GM13976 (cell line): ENCODE measurements around the gene ENC1.

Experiments used
- DNase-seq: peaks from one replicate; pipeline ENCODE4 v3.0.0; 2012; ENCODE audit warnings: low spot score
- in situ Hi-C: fragments of 300-500 bp; cut with MboI; formaldehyde crosslinking; loops from one replicate; pipeline ENCODE4 v1.12.0; 2022; ENCODE audit warnings: low sequenced_read_pairs, mixed read lengths, inconsistent platforms; ENCODE audit not compliant: unreplicated experiment
- TF ChIP-seq, protein P1 (sequence below): IDR thresholded peaks from 2 replicates; pipeline ENCODE4 v1.5.1; 2012; ENCODE audit warnings: borderline replicate concordance, mild to moderate bottlenecking; ENCODE audit not compliant: insufficient read depth; ENCODE audit errors: extremely low read depth, missing control alignments, control extremely low read depth

Gene ENC1

DNA sequence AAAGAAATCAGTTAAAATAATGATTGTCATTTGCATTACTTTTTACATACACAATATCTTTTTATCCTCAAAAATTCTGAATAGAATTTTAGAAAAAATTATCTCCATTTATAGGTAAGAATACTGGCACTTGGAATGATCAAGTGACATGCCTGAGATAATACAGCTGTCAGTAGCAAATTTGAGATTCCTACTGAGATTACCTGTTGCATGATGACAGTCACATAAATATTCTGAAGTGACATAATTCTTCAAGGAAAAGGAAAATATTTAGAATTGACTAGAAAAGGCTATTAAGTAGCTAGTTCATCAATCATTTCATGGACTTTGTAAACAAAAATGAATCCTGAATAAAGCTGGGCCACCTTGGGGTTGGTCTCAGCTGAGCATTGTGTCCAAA lies 15.2 kb upstream of the ENC1 start:
- DNase-seq: no peak
- in situ Hi-C loops: loop anchor here (25.0 kb wide), 1 partner anchor 1068 kb away; no protein-coding TSS in a partner anchor
- TF ChIP-seq, protein P1, sequence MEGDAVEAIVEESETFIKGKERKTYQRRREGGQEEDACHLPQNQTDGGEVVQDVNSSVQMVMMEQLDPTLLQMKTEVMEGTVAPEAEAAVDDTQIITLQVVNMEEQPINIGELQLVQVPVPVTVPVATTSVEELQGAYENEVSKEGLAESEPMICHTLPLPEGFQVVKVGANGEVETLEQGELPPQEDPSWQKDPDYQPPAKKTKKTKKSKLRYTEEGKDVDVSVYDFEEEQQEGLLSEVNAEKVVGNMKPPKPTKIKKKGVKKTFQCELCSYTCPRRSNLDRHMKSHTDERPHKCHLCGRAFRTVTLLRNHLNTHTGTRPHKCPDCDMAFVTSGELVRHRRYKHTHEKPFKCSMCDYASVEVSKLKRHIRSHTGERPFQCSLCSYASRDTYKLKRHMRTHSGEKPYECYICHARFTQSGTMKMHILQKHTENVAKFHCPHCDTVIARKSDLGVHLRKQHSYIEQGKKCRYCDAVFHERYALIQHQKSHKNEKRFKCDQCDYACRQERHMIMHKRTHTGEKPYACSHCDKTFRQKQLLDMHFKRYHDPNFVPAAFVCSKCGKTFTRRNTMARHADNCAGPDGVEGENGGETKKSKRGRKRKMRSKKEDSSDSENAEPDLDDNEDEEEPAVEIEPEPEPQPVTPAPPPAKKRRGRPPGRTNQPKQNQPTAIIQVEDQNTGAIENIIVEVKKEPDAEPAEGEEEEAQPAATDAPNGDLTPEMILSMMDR: no peak

DNA sequence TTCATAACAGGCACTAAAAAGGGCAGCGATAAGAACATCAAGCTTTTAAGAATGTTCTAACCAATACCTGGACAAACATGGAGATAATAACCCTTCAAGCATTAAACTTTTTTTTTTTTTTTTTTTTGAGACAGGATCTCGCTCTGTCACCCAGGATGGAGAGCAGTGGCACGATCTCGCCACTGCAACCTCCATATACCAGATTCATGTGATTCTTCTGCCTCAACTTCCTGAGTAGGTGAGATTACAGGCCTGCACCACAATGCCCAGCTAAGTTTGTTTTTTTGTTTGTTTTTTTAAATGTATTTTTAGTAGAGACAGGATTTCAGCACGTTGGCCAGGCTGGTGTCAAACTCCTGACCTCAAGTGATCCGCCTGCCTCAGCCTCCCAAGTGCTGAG lies 14.7 kb upstream of the ENC1 start:
- in situ Hi-C loops: loop anchor here (25.0 kb wide), 1 partner anchor 1068 kb away; no protein-coding TSS in a partner anchor
- TF ChIP-seq, protein P1: no peak
- DNase-seq: no peak

DNA sequence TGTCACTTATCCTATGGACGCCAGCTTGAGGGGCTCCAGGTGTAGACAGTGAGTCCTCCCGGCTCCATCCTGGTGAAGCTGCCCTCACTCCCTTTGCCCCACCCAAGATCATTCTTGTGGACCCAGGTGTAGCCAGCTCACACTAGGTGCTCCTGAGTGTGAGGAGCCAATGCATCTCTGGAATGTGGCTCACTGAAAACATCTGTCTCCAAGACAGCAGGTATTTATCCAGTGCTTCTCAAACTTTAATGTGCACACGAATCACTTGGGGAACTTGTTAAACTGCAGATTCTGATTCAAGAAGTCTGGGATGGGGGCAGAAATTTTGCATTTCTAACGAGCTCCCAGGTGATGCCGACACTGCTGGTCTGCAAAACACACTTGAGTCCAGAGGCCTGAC lies 13.5 kb upstream of the ENC1 start:
- no peak for DNase-seq
- in situ Hi-C loops: loop anchor here (25.0 kb wide), 1 partner anchor 1067 kb away; no protein-coding TSS in a partner anchor
- TF ChIP-seq, protein P1: no peak

DNA sequence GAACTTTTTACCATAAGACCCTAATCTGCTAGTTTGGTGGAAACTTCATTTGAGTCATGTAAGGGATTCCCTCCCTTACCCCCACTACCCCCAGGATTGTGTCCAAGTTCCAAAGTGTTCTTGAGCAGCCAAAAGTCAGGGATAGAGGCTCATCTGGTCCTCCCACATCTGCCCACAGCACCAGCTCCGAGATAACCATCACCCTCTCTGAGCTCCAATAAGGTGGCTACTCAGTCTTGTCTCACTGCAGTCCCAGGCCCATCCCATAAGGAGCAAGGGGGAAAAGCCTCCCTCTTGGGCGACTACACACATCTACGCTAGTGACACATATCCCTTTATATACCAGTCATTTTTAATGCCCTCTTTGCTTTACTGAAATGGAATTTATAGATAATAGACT lies 12.0 kb upstream of the ENC1 start:
- in situ Hi-C loops: loop anchor here (25.0 kb wide), 1 partner anchor 1065 kb away; no protein-coding TSS in a partner anchor
- no peak for DNase-seq
- TF ChIP-seq, protein P1: no peak

DNA sequence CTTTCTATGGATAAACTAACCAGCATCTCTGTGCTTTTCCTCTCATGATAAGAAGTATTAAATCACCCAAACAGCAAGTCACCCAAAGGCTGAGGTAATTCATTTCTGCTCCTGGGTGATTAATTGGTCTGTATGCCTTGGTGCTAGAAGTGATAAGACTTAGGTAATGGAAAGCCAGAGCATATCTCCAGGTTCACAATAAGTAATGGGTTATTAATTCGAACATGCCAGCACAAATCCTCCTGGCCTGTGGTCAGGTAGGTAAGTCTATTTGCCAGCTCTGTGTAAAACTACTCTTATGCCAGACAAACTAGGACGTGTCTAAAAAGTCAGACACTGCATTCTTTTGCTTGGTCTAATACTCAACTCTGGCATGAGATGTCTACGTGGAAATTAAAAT lies 11.2 kb upstream of the ENC1 start:
- TF ChIP-seq, protein P1: no peak
- in situ Hi-C loops: loop anchor here (25.0 kb wide), 1 partner anchor 1064 kb away; no protein-coding TSS in a partner anchor
- DNase-seq: no peak

DNA sequence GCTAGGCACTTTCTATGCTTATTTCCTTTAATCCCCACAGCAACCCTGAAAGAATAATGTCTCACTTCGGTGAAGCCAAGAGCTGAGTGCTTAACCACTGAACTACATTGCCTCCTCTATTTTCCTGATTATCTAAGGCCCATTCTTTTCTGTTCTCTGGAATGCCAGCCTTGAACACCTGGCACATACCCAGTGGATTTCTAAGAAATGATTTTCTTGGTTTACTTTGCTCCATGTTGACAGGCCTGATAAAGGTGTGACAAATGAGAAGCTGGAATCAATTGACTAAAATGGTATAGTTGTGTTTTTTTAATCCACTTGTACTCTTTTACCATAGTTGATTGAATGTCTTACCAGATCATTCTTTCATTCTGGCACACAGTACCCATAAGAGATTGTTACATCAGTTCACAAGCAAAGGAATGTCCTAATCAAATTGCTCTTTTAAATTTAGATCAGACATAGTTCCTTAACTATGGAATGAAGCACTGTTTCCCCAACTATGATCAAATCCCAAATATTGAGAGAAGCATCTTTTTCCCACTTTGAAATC lies 9.0 kb upstream of the ENC1 start:
- in situ Hi-C loops: loop anchor here (5.0 to 10.0 kb wide), 2 partner anchors 605 to 747 kb away; no protein-coding TSS in a partner anchor
- TF ChIP-seq, protein P1: no peak

More for the DNA sequence above, 9.0 kb upstream of the ENC1 start:
- DNase-seq: no peak
